GM21529 (cell line): Measurements from ENCODE around the gene CLEC16A.
A peak's percentile ranks its signal among the peaks of the same experiment; 100 is the strongest.
"Not testable (repeated sequence)": the region's sequence is repeated elsewhere in the genome, so short reads cannot be mapped to it uniquely, and the experiment has no call there.

Experiments used
- ATAC-seq: cut with Tn5 transposase; IDR thresholded peaks from one replicate; pipeline ENCODE4 v1.9.1; 2021; ENCODE audit not compliant: unreplicated experiment

CLEC16A gene

GRCh38 chr16:11093572-11094074, 149.3 kb downstream of the CLEC16A start:
- peak; percentile 12 for ATAC-seq

DNA sequence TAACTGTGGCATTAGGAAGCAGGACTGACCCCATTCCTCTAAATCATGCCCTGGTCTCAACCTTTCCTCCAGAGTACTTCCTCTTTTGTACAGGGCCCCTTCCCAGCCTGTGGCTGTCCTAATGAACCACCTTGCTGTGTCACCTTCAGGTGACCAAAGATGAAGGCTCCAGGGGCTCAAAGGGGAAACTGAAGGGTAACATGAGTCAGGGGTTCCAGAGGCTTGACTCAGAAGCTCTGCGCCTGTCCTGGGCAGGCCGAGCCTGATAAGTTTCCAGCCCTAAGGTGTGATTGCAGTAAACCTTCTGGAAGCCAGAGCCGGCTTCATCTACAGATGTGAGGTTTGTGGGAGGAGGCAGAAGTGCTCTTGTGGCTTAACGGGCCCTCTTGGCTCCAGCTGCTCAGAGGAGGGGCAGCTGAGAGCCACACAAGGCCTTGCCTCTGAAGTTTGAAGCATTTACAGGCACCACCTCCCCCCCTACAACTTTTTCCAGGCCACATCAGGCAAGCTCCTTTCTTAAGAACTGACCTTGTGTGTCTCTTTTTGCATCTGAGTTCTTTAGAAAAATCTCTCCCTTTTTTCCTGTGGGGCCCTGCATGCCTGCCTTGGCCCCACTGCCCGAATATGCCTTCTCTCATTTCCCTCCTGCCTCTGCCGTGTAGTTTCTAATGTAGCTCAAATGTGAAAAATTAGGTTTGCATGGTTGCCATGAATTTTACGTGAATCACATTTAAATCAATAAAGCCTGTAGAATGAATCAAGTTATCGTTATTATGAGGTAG, 149.9 kb downstream of the CLEC16A start:
- ATAC-seq: peak; percentile 64

DNA sequence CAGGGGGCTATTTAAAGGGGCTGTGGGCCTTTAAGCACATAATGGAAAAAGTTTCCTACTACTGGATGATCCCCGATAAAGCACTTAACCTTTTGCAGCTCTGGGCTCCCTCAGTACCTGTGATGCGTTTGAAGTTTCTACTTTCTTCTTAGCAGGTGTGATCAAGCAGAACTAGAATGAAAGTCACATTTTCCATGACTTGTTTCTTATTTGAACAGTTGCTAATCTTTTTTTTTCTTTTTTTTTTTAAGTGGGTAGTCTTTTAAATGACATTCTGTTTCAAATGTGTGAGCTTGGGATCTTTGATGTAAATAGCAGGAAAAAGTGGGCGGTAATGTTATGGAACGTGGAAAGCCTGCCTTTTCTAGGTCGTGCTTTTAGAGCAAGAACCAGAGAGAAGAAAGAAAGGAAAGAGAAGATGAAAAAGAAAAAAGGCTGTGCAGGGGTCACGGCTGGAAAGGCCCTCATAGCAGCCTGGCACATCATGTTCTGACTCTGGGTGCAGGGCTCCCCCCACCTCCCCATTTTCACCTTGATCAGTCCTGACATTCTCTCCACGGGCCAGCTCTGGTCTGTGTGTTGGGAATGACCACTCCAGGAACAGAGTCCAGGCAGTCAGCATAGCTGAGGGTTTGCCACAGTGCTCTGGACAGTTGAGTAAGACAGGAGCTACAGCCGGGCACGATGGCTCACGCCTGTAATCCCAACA, 150.6 kb downstream of the CLEC16A start:
- ATAC-seq: no peak

DNA sequence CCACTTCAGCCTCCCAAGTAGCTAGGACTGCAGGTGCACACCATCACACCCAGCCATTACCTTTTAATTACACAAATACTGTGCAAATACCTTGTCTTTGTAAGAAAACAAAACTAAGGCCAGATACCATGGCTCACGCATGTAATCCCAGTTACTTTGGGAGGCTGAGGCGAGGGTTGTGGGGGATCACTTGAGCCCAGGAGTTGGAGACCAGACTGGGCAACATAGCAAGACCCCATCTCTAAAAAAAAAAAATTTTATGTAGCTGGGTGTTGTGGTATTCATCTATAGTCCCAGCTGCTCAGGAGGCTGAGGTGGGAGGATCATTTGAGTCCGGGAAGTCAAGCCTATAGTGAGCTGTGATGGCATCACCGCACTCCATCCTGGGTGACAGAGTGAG, 151.6 kb downstream of the CLEC16A start:
- ATAC-seq: no peak

DNA sequence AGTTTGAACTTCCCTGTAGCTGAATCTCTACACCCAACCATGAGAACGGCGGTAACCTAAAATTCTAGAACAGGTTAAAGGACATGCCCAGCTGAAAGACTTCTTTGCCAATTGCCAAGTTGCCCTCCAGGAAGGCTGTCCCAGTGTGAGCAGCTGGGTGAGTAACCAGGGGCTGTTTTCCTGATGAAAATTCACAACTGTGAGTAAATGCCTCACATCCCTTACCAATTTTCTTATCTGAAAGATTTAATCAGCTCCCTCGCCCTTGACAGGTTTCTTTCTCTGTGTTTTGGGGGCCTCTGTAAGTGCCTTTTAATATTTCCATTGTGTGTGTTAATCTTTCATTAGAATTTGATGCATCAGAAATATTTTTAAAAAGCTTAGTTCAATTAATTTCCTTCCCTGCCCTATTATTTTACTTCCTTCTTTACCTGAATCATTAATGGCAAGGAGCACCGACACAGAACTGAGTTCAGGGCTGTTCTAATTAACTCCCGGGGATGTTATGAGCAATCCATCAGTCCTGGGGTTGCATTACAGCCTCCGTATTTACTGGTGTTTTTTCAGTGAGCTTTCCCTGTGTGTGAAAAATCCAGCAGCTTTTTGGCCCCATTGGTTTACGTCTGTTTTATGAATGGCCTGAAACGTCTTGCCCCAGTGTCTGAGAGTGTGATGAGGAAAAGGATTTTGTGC, 152.9 kb downstream of the CLEC16A start:
- no peak for ATAC-seq

DNA sequence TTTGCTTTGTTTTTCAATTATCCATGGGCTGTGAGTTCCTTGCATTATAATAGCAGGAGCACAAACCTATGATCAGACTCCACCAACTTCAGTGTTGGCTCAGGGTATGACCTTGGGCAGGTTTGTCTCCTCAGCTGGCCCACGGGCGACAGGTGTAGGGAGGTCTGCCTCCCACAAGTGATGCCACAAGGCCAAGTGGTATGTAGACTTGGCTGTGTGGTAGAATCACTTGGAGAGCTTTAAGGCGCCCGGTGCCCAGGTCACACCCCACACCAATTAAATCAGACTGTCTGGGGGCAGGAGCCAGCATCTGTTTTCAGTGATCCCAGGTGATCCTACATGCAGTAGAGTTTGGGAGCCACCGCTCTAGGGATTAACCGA, 153.4 kb downstream of the CLEC16A start:
- ATAC-seq: no peak

GRCh38 chr16:11098601-11099390, 154.4 kb downstream of the CLEC16A start:
- no peak for ATAC-seq

DNA sequence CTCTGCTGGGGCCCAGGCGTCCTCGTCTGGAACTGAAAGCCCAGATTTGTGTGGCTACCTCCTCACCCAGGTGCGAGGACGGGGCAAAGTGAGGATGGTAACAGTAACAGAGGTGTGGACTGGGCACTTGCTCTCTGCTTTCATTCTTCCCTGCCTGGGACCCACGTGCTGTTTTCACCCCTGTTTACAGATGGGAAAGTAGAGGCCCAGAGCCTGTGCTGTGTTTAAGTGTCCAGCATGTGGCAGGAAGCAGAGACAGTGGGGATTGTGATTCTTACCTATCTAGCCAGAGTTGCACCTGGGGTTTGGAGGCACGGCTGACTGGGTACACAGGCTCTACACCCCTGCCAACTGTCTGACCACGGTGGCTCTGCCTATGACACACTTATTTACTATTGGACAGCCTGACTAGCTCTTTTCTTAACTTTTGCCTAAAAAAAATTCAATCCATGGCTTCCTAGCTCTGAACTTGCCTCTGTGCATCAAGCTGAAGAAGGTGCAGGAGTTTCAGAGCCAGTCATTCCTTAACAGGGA, 155.4 kb downstream of the CLEC16A start:
- ATAC-seq: no peak

- no peak for ATAC-seq
These were observed 155.9 kb downstream of the CLEC16A start for GRCh38 chr16:11100239-11100750.

DNA sequence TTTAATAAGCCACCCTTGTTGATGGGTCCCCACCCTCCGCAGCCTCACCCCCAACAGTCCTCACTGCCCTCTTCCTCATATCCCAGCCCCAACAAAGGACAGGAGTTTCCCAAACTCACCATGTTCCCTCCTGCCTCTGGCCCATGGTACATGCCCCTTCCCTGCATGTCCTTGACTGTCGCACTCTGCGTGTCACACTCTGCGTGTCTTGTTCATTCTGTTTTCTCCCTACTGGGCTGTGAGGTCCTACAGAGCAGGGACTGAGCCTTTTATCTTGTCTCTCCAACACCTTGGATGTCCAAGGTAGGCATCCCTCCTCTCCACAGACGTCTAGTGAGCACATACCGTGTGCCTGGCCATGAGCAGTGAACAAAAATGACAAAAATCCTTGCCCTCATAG, 156.9 kb downstream of the CLEC16A start:
- no peak for ATAC-seq

- ATAC-seq: no peak
These were observed 157.5 kb downstream of the CLEC16A start for GRCh38 chr16:11101695-11102522.

DNA sequence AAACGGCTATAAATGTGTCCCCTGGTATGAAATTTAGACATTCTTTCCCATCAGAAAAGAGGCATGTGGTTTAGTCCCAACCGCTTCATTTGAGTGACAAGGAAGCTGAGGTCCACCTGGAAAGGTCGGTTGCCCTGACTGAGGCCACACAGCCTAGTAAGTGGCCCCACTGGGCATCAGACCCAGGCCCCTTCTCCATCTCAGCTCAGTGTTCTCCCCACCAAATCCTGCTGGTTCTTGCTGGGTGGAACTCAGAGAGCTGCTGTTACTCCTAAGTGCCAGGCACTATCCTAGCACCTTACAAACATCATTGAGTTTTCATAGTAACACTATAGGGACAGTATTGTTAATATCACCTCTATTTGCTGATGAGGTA, 158.1 kb downstream of the CLEC16A start:
- no peak for ATAC-seq

GRCh38 chr16:11103301-11103700, 158.9 kb downstream of the CLEC16A start:
- not testable (repeated sequence) for ATAC-seq

DNA sequence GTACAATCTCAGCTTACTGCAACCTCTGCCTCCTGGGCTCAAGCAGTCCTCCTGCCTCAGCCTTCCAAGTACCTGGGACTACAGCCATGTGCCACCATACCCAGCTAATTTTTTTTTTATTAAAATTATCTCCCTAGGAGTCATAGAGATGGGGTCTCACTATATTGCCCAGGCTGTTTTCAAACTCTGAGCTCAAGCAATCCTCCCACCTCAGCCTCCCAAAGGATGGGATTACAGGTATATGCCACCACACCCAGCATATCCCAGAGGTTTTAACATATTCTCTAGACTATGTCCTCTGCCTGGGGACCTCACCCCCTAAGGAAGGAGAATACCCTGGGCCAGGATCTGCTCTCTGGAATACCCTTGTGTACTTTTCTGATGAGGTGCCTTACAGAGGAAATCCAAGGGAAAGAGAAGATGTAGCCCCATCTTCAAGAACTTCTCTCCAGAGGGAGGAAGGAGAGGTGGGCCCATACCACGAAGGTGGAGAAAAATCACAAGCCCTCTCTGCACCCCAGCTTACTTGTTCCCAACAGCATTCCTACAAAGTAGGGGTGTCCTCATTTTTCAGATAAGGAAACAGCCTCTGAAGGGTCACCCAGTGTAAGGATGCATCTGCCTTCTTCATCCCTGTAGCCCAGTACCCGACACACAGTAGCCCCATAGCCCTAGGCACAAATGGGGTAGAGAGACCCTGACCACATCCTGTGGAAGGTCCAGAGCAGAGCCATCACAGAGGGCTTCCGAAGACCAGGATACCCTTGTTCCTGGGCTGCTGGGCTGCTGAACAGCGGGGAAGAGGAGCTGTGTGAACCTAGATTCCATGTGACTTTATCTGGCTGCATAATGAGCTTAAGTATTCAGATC, 160.0 kb downstream of the CLEC16A start:
- ATAC-seq: peak; percentile 28

GRCh38 chr16:11105038-11105903, 160.9 kb downstream of the CLEC16A start:
- ATAC-seq: peak; percentile 70

DNA sequence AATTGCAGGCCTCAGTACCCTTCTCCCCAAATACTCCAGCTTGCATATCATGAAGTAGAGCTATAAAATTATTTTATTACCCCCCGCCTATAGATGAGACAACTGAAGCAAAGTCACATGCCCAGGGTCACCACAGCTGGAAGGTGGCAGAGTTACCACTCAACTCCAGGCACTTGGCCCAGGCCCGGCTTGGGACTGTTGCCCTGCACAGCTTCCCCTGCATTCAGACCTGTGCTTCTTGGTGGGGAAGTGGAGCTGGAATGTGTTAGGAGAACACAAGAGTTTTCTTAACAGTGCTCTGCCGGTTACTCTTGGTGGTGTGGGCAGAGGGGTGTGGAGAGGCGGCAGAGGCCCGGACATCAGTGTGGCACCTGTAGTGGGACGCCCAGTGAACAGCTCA, 162.4 kb downstream of the CLEC16A start:
- no peak for ATAC-seq

- ATAC-seq: no peak
These were observed 163.6 kb downstream of the CLEC16A start for GRCh38 chr16:11107780-11108465.
